GM08714 (cell line): ENCODE data around the gene VCPKMT.

ENCODE experiments used
- H3K4me3 ChIP-seq: fragments of 200-500 bp; sonication (Bioruptor generic); 2 replicates; pipeline ENCODE4 v1.5.1; 2014; ENCODE audit warnings: mild to moderate bottlenecking, low read length, inconsistent platforms
- ZNF274 ChIP-seq: IDR thresholded peaks from 2 replicates; pipeline ENCODE4 v1.6.1; 2012; ENCODE audit warnings: mild to moderate bottlenecking, low read depth, low read length

VCPKMT gene

GRCh38 chr14:50103558-50103957 is 12.8 kb downstream of the VCPKMT start:
- no peak overlapping the region for H3K4me3 ChIP-seq
- TF ChIP-seq ZNF274: no peak

- TF ChIP-seq ZNF274: no peak
- no peak overlapping the region for H3K4me3 ChIP-seq
These were observed 15.0 kb downstream of the VCPKMT start for GRCh38 chr14:50101417-50101816.

GRCh38 chr14:50100805-50101204 is 15.6 kb downstream of the VCPKMT start:
- no peak for TF ChIP-seq ZNF274
- no peak overlapping the region for H3K4me3 ChIP-seq

- no peak for TF ChIP-seq ZNF274
- no peak overlapping the region for H3K4me3 ChIP-seq
These were observed 17.0 kb downstream of the VCPKMT start for GRCh38 chr14:50099335-50099734.

GRCh38 chr14:50095895-50096294 is 20.5 kb downstream of the VCPKMT start:
- TF ChIP-seq ZNF274: no peak
- H3K4me3 ChIP-seq: no peak overlapping the region

- no peak overlapping the region for H3K4me3 ChIP-seq
- no peak for TF ChIP-seq ZNF274
These were observed 22.2 kb downstream of the VCPKMT start for GRCh38 chr14:50094056-50094755.

- no peak overlapping the region for H3K4me3 ChIP-seq
- no peak for TF ChIP-seq ZNF274
These were observed 22.9 kb downstream of the VCPKMT start for GRCh38 chr14:50093496-50093895.

- no peak overlapping the region for H3K4me3 ChIP-seq
- no peak for TF ChIP-seq ZNF274
These were observed 24.3 kb downstream of the VCPKMT start for GRCh38 chr14:50092006-50092555.

GRCh38 chr14:50091240-50091913 is 25.0 kb downstream of the VCPKMT start:
- H3K4me3 ChIP-seq: no peak overlapping the region
- TF ChIP-seq ZNF274: no peak

GRCh38 chr14:50089208-50089607 is 27.2 kb downstream of the VCPKMT start:
- no peak for TF ChIP-seq ZNF274

GRCh38 chr14:50088731-50089130 is 27.6 kb downstream of the VCPKMT start:
- no peak overlapping the region for H3K4me3 ChIP-seq
- TF ChIP-seq ZNF274: no peak

More at GRCh38 chr14:50089208-50089607, 27.2 kb downstream of the VCPKMT start:
- H3K4me3 ChIP-seq: no peak overlapping the region

GRCh38 chr14:50088117-50088515 is 28.3 kb downstream of the VCPKMT start:
- TF ChIP-seq ZNF274: no peak
- H3K4me3 ChIP-seq: no peak overlapping the region

GRCh38 chr14:50087341-50088116 is 28.8 kb downstream of the VCPKMT start:
- TF ChIP-seq ZNF274: no peak
- no peak overlapping the region; the same call in 1 of the 2 replicates for H3K4me3 ChIP-seq

GRCh38 chr14:50086321-50086711 is 30.1 kb downstream of the VCPKMT start:
- TF ChIP-seq ZNF274: no peak
- peak overlapping the region; percentile 45; the same call in 1 of the 2 replicates for H3K4me3 ChIP-seq
